NCI-H146 treated with DMSO at 0.1 percent for 48 hours (cell line): Measurements from ENCODE around the gene ERRFI1.

Experiments
- DNase-seq: peaks from one replicate; lab custom pipeline; 2025; ENCODE audit not compliant: unreplicated experiment; lab: John Stamatoyannopoulos, UW

The ERRFI1 gene

GRCh38 chr1:8004803-8005573, 21.1 kb downstream of the ERRFI1 start:
- peak; percentile 53 for DNase-seq

DNA sequence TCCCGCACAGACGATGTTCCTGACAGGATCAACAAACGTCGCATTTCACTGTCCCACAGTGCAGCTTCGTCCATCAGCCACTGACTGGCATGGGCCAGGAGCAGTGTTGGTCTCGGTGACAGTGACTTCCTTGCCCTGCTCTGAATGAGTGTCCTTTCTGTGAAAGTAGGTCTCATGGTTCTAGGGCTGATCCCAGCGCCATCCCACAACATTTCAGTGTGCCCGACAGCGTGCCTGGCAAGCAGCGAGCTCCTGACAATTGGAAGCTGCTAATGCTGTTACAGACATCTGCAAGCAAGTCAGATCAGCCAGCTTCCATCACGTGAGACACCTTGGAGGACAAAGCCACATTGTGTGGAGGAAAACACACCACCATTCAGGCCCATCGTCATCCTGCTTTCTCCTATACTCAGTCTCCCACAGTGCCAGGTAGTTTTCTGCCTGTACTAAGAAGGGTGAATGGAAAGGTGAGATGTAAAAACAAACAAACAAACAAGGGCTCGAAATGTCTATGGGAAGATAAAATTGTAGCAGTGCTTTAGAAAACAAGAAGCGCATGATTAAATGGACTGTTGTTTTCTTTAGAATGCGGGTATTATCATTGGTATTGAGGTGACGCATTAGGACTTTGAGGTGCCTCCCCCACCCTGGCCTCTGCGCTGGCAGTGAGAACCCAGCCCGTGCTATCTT, 21.9 kb downstream of the ERRFI1 start:
- no peak for DNase-seq

DNA sequence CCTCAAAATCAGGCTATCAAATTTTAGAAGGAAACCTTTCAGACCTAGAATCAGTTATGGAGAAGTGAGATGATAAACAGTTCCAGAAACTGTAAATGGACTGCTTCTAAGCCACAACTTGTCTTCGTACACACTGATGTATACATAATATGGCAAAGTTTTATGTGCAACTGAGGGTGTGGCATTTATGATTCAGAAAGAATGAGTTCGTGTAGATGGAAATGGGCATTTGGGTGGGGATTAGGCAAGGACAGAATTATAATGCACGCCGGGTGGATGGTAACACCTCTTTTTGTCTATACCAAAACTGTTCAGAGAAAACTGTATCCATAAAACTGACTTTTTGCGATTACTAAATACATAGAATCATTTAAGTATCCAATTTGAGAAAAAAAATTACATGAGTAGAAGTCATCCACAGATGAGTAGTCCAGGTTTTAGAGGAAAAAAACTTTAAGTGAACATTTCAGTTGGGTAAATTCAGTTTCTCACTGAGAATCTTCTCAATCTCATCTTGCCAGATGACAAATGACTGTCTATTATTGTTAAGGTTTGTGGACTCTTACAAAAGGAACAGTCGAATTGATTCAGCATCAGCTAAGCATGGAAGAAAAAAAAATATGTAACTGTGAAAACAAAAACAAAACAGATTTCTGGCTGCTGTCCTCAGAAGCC, 22.5 kb downstream of the ERRFI1 start:
- no peak for DNase-seq

- no peak for DNase-seq
Observed at GRCh38 chr1:8002921-8003320, 23.2 kb downstream of the ERRFI1 start.

DNA sequence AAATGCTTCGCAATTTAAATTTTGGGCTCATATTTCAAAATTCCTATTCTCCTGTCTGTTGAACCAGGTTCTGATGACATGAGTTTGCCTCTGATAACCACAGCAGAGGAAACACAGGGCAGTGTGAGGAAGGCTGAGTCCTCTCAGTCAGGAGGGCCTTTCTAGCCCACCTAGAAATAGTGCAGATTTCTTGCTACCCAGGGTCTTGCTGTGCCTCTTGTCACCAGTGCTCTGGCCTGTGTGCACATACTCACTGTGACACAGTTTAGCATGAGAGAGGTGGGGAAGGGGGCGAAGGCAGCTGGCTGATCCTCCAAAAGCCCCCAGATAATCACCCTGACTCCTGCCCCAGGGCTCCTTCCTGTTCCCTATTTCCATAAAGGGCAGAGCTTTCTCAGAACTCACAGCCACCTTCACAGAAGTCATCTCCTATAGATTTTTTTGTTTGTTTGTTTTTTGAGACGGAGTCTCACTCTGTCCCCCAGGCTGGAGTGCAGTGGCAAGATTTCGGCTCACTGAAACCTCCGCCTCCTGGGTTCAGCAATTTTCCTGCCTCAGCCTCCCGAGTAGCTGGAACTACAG, 23.7 kb downstream of the ERRFI1 start:
- no peak for DNase-seq

DNA sequence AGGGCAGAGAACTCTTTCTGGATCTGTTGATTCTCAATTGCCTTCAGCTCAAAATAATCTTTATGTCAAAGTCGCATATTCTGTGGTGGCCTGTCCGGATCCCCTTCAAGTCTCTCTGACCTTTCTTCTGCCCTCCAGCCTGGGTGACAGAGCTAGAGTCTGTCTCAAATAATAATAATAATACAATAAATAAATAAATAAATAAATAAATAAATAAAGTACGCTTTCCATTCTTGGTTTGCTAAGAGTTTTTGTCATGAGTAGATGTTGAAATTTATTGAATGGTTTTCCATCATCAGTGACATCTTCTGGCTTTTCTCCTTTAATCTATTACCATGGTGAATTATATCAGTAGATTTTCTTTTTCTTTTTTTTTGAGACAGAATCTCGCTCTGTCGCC, 30.7 kb downstream of the ERRFI1 start:
- no peak for DNase-seq

DNA sequence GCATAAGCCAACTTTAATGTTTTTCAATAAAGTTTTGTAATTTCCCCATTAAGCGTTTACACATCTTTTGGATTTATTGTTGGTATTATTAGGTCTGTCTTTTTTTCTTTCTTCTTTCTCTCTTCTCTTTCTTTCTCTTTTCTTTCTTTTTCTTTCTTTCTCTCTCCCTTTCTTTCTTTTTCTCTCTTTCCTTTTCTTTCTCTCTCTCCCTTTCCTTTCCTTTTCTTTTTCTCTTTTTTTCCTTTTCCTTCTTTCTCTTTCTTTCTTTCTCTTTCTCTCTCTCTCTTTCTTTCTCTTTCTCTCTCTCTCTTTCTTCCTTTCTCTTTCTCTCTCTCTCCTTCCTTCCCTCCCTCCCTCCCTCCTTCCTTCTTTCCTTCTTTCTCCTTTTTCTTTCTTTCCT, 31.3 kb downstream of the ERRFI1 start:
- DNase-seq, result no peak

DNA sequence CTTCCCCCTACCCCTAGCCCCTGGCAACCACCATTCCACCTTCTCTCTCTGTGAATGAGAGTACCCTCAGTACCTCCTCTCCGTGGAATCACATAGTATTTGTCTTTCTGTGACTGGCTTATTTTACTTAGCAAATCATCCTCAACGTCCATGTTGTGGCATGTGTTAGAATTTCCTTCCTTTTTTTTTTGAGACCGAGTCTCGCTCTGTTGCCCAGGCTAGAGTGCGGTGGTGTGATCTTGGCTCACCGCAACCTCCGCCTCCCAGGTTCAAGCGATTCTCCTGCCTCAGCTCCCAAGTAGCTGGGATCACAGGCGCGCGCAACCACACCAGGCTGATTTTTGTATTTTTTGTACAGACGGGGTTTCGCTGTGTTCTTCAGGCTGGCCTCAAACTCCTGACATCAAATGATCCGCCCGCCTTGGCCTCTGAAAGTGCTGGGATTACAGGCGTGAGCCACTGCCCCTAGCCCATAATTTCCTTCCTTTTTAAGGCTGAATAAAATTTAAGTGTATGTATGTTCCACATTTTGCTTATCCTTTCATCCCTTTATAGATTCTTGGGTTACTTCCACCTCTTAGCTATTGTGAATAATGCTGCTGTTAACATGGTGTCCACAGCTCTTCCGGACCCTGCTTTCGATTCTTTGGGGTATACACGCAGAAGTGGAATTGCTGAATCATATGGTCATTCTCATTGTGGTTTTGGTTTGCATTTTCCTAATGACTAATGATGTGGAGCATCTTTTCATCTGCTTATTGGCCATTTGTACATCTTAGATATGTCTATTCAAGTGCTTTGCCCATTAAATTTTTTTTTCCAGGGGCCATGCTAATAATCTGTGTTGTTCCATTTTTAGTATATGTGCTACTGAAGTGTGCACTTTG, 32.3 kb downstream of the ERRFI1 start:
- no peak for DNase-seq

GRCh38 chr1:7992885-7993284, 33.2 kb downstream of the ERRFI1 start:
- no peak for DNase-seq

GRCh38 chr1:7991504-7992440, 34.3 kb downstream of the ERRFI1 start:
- no peak for DNase-seq

- DNase-seq, result no peak
Observed at GRCh38 chr1:7989762-7990428, 36.2 kb downstream of the ERRFI1 start.

DNA sequence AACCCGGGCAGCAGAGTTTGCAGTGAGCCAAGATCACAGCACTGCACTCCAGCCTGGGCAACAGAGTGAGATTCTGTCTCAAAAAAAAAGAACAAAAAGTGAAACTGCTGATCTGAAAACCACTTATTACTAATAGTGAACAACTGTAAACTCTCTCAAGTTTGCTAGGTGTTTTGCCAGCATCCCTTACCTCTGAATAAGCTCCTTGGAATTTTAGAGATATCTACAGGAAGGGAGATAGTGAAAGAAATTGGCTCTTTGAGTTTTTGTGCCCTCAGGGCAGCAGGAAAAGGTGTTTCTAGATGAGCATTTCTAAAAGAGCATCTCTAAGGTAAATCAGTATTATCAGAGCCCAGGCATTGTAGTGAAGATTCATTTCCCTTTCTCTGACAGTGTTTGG, 37.5 kb downstream of the ERRFI1 start:
- no peak for DNase-seq

DNA sequence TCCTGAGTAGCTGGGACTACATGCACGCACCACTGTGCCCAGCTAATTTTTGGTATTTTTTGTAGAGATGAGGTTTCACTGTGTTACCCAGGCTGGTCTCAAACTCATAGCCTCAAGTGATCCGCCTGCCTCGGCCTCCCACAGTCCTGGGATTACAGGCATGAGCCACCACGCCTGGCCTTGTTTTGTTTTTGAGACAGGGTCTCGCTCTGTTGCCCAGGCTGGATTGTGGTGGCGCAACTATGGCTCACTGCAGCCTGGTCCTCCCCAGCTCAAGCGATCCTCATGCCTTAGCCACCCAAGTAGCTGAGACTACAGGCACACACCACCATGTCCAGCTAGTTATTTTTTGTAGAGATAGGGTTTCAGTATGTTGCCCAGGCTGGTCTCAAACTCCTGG, 38.6 kb downstream of the ERRFI1 start:
- no peak for DNase-seq

DNA sequence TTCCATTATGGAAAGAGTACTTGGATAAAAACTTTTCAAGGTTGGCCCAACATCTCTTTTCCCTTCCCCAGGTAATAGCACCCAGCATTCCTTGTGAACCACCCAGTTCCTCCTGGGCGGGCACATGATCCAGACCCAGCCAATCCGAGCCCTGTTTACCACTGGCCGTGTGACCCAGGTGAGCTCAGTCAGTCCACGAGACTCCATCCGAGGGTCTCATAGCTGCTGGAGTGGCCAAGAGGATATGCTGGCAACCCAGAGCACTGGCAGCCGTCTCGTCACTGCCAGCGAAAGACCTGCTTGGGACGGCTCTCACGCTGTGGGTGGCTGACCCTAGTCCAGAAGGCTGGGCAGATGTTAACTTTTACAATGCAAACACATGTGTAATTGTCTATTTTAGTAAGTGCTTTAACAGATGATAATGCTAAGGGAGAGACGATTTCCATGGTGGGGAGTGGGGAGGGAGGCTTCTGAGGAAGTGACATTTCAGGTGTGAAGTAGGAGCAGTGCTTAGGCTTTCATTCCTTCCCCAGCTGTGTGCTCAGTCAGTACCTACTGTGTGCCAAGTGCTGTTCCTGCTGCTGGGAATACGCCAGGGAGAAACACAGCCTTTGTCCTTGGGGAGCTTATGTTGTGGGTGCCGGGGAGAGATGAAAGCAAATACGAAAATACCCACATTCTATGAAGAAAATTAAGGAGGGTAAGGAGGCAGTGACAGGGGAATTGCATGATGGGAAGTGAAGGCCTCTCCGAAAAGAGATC, 40.1 kb downstream of the ERRFI1 start:
- DNase-seq, result no peak

- DNase-seq, result no peak
Observed at GRCh38 chr1:7984811-7985210, 41.3 kb downstream of the ERRFI1 start.

DNA sequence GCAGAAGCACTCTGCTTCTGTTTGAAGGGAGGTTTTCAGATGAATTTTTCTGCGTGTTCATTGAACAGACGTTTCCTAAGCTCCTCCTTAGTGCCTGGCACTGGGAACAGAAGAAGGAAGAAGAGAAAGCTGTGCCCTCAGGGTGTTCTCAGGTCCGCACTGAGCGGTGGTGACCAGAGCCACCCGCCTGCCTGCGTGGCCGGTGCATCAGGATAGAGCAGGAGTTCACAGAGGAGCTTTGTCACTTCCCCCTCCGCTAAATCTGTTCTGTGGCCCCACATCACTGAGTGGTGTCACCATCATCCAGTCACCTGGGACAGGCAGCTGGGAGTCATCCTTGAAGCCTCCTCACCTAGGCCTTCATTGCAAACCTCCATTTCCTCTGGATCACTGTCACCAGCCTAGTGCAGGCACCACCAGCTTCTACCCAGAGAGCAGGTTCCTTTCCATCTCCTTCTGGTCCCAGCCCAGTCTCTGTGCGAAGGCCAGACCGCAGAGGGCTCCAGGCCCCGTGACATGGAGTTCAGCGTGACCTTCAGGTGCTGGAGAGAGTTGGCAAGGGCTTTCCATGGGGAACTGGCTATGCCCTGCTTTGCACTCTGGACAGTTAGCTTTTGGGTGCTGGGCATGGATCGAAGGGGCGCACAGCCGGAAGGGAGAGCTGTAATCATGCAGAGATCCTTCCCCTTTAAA, 42.9 kb downstream of the ERRFI1 start:
- DNase-seq, result no peak

GRCh38 chr1:7980984-7981383, 45.1 kb downstream of the ERRFI1 start:
- no peak for DNase-seq
